Measurements from ENCODE around the gene DLST.

Gene DLST

GRCh38 chr14:74936151-74936550 lies 54.4 kb downstream of the DLST start:
- H3K4me3 ChIP-seq (replicated peaks; ENCODE audit: low read depth, low read length), result no peak overlapping the region
- DNase-seq (ENCODE audit: extremely low read depth, low read depth), result no peak
- no peak for TF ChIP-seq CTCF (IDR thresholded peaks at IDR 0.05; ENCODE audit: low read depth, low read length, missing control alignments)

- no peak overlapping the region for H3K4me3 ChIP-seq (replicated peaks; ENCODE audit: low read depth, low read length)
- no peak for TF ChIP-seq CTCF (IDR thresholded peaks at IDR 0.05; ENCODE audit: low read depth, low read length, missing control alignments)
- DNase-seq (ENCODE audit: extremely low read depth, low read depth), result no peak
These were observed 55.0 kb downstream of the DLST start for GRCh38 chr14:74936731-74937130.

GRCh38 chr14:74937171-74937570 lies 55.5 kb downstream of the DLST start:
- no peak overlapping the region for H3K4me3 ChIP-seq (replicated peaks; ENCODE audit: low read depth, low read length)
- DNase-seq (ENCODE audit: extremely low read depth, low read depth), result no peak
- TF ChIP-seq CTCF (IDR thresholded peaks at IDR 0.05; ENCODE audit: low read depth, low read length, missing control alignments), result no peak

GRCh38 chr14:74938531-74939495 lies 57.1 kb downstream of the DLST start:
- H3K4me3 ChIP-seq (replicated peaks; ENCODE audit: low read depth, low read length), result no peak overlapping the region
- no peak for DNase-seq (ENCODE audit: extremely low read depth, low read depth)
- no peak for TF ChIP-seq CTCF (IDR thresholded peaks at IDR 0.05; ENCODE audit: low read depth, low read length, missing control alignments)

GRCh38 chr14:74940956-74941565 lies 59.3 kb downstream of the DLST start:
- TF ChIP-seq CTCF (IDR thresholded peaks at IDR 0.05; ENCODE audit: low read depth, low read length, missing control alignments), result no peak
- DNase-seq (ENCODE audit: extremely low read depth, low read depth), result no peak
- H3K4me3 ChIP-seq (replicated peaks; ENCODE audit: low read depth, low read length), result no peak overlapping the region

- TF ChIP-seq CTCF (IDR thresholded peaks at IDR 0.05; ENCODE audit: low read depth, low read length, missing control alignments), result no peak
- no peak overlapping the region for H3K4me3 ChIP-seq (replicated peaks; ENCODE audit: low read depth, low read length)
- DNase-seq (ENCODE audit: extremely low read depth, low read depth), result no peak
These were observed 60.0 kb downstream of the DLST start for GRCh38 chr14:74941676-74942097.

All from HFF-Myc (cell line).